Uterus (tissue), 2 donors: Measurements from ENCODE around the gene FTSJ1.

Experiments
- POLR2A ChIP-seq, 2 donors: fragments of 450-650 bp; IDR thresholded peaks; one replicate each; pipeline ENCODE4 v1.6.1; 2016; ENCODE audit warnings: antibody characterized with exemption in 2 of 2, mild to moderate bottlenecking in 1 of 2, moderate library complexity in 1 of 2
- TF ChIP-seq, protein P1 (sequence below), 4 experiments: fragments of 200-600 bp in 2 of 4; fragments of 450-650 bp in 2 of 4; sonication (generic) in 2 of 4; IDR thresholded peaks; one replicate each; pipeline ENCODE4 v1.5.1; 2016 to 2019; ENCODE audit warnings: antibody characterized with exemption in 4 of 4, mild to moderate bottlenecking in 2 of 4, moderate library complexity in 1 of 4

DNA sequence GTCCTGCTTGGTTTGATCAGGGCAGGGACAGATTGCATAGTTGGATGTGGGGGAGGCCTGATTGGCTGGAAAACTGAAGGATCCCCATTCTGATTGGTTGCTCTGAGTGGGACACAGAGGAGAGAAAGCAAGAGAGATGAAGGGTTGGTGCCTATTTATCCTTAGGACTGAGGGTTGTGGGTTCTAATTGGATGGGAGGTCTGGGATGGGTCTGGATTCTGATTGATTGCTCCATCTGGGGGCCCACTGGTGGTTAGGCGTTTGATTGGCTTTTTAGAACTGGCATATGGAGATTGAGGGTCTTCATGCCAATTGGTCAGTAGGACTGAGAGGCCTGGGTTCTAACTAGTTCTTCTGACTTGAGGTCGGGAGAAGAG is 45.0 kb downstream of the FTSJ1 start:
- TF ChIP-seq, protein P1, sequence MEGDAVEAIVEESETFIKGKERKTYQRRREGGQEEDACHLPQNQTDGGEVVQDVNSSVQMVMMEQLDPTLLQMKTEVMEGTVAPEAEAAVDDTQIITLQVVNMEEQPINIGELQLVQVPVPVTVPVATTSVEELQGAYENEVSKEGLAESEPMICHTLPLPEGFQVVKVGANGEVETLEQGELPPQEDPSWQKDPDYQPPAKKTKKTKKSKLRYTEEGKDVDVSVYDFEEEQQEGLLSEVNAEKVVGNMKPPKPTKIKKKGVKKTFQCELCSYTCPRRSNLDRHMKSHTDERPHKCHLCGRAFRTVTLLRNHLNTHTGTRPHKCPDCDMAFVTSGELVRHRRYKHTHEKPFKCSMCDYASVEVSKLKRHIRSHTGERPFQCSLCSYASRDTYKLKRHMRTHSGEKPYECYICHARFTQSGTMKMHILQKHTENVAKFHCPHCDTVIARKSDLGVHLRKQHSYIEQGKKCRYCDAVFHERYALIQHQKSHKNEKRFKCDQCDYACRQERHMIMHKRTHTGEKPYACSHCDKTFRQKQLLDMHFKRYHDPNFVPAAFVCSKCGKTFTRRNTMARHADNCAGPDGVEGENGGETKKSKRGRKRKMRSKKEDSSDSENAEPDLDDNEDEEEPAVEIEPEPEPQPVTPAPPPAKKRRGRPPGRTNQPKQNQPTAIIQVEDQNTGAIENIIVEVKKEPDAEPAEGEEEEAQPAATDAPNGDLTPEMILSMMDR (IDR thresholded peaks at IDR 0.05), result no peak
- no peak for TF ChIP-seq POLR2A (IDR thresholded peaks at IDR 0.05)
